ENCODE measurements around the gene HSPA12B. TPM values are rescaled to one million over a fixed set of nuclear protein-coding genes. Genes with fewer than 3 reads are reported as not detected.

The HSPA12B gene
- total and polyA plus RNA-seq, 2 of the 13 experiments (the other 11 are each of a cell fraction or from before 2014, with no cell fraction given) = 0.01 TPM; not detected in 1

GRCh38 chr20:3796477-3797225 is 64.2 kb downstream of the HSPA12B start (continued):
- TF ChIP-seq ZNF766 (CRISPR knock-in tag; IDR thresholded peaks at IDR 0.05; ENCODE audit: borderline replicate concordance) (no peak), ZNF773 (CRISPR knock-in tag; IDR thresholded peaks at IDR 0.05; ENCODE audit: borderline replicate concordance) (no peak), CAMTA2 (CRISPR knock-in tag; IDR thresholded peaks at IDR 0.05; ENCODE audit: borderline replicate concordance) (no peak), ZNF570 (CRISPR knock-in tag; IDR thresholded peaks at IDR 0.05; ENCODE audit: borderline replicate concordance) (no peak), THAP8 (CRISPR knock-in tag; IDR thresholded peaks at IDR 0.05; ENCODE audit: borderline replicate concordance) (0 out of 2 replicates have a peak, but pooled peaks have one; percentile 21), ZNF775 (CRISPR knock-in tag; IDR thresholded peaks at IDR 0.05; ENCODE audit: borderline replicate concordance) (no peak), PHF8 (CRISPR knock-in tag; IDR thresholded peaks at IDR 0.05) (no peak; the same call in 1 of the 2 replicates), PRPF4 (IDR thresholded peaks at IDR 0.05; ENCODE audit: low read depth, low read length, poor library complexity, severe bottlenecking) (no peak), ZNF749 (CRISPR knock-in tag; IDR thresholded peaks at IDR 0.05; ENCODE audit: borderline replicate concordance) (no peak), SAP130 (CRISPR knock-in tag; IDR thresholded peaks at IDR 0.05; ENCODE audit: low read depth) (no peak; the same call in 1 of the 2 replicates), IRX3 (CRISPR knock-in tag; IDR thresholded peaks at IDR 0.05; ENCODE audit: borderline replicate concordance, low read depth) (no peak), TFDP2 (CRISPR knock-in tag; IDR thresholded peaks at IDR 0.05) (no peak), GPBP1L1 (CRISPR knock-in tag; IDR thresholded peaks at IDR 0.05) (no peak)
- TF ChIP-seq, protein P1, sequence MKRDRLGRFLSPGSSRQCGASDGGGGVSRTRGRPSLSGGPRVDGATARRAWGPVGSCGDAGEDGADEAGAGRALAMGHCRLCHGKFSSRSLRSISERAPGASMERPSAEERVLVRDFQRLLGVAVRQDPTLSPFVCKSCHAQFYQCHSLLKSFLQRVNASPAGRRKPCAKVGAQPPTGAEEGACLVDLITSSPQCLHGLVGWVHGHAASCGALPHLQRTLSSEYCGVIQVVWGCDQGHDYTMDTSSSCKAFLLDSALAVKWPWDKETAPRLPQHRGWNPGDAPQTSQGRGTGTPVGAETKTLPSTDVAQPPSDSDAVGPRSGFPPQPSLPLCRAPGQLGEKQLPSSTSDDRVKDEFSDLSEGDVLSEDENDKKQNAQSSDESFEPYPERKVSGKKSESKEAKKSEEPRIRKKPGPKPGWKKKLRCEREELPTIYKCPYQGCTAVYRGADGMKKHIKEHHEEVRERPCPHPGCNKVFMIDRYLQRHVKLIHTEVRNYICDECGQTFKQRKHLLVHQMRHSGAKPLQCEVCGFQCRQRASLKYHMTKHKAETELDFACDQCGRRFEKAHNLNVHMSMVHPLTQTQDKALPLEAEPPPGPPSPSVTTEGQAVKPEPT (CRISPR knock-in tag; IDR thresholded peaks at IDR 0.05; ENCODE audit: low read depth) = no peak
- TF ChIP-seq, protein P2, sequence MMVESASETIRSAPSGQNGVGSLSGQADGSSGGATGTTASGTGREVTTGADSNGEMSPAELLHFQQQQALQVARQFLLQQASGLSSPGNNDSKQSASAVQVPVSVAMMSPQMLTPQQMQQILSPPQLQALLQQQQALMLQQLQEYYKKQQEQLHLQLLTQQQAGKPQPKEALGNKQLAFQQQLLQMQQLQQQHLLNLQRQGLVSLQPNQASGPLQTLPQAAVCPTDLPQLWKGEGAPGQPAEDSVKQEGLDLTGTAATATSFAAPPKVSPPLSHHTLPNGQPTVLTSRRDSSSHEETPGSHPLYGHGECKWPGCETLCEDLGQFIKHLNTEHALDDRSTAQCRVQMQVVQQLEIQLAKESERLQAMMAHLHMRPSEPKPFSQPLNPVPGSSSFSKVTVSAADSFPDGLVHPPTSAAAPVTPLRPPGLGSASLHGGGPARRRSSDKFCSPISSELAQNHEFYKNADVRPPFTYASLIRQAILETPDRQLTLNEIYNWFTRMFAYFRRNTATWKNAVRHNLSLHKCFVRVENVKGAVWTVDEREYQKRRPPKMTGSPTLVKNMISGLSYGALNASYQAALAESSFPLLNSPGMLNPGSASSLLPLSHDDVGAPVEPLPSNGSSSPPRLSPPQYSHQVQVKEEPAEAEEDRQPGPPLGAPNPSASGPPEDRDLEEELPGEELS (CRISPR knock-in tag; IDR thresholded peaks at IDR 0.05) = 0 out of 2 replicates have a peak, but pooled peaks have one; percentile 8
- TF ChIP-seq, protein P3, sequence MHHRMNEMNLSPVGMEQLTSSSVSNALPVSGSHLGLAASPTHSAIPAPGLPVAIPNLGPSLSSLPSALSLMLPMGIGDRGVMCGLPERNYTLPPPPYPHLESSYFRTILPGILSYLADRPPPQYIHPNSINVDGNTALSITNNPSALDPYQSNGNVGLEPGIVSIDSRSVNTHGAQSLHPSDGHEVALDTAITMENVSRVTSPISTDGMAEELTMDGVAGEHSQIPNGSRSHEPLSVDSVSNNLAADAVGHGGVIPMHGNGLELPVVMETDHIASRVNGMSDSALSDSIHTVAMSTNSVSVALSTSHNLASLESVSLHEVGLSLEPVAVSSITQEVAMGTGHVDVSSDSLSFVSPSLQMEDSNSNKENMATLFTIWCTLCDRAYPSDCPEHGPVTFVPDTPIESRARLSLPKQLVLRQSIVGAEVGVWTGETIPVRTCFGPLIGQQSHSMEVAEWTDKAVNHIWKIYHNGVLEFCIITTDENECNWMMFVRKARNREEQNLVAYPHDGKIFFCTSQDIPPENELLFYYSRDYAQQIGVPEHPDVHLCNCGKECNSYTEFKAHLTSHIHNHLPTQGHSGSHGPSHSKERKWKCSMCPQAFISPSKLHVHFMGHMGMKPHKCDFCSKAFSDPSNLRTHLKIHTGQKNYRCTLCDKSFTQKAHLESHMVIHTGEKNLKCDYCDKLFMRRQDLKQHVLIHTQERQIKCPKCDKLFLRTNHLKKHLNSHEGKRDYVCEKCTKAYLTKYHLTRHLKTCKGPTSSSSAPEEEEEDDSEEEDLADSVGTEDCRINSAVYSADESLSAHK (CRISPR knock-in tag; IDR thresholded peaks at IDR 0.05; ENCODE audit: borderline replicate concordance) = no peak; the same call in 1 of the 2 replicates

Data from HepG2 (cell line).